ENCODE results near the gene C6orf120.

The C6orf120 gene

GRCh38 chr6:169725125-169726048, 23.5 kb downstream of the C6orf120 start:
- peak in 1 of 2 donors; percentile 10 for DNase-seq (ENCODE audit: low read depth in 2 of 2)

DNA sequence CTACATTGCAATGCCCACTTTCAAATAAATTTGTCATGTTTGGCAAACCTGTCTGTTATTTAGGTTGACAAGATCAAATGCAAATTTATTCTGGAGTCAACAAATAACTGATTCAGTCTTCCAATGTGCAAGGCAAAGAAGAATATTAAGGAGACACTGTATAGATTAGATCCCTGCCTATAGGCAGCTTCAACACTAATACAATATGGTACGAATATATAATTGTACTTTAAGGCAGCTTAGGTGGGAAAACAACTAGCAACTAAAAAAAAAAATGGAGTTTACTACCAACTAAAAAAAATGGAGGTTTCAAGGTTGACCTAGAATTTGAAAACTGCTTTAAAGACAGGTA, 24.1 kb downstream of the C6orf120 start:
- no peak for DNase-seq (ENCODE audit: low read depth in 2 of 2)

DNA sequence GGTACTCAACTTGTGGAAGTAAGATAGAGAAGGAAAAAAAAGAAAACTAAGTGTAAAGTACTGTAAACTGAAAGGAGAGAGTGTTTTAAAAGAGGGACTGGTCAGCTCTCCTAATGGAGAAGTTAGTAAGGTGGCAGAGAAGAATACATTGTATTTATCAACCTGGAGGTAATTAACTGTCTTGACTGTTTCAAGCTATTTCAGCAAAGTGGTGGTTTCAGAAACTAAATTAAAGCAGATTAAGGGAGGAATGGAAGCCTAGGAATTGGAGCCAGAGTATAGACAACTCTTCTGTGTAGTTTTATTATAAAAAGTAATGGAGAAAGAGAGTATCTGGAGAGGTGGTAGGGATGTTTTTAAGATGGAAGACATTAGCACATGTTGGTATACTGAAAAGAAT, 25.0 kb downstream of the C6orf120 start:
- DNase-seq (ENCODE audit: low read depth in 2 of 2), result no peak

GRCh38 chr6:169729961-169730360, 28.0 kb downstream of the C6orf120 start:
- DNase-seq (ENCODE audit: low read depth in 2 of 2), result no peak

GRCh38 chr6:169738204-169738975, 36.5 kb downstream of the C6orf120 start:
- DNase-seq (ENCODE audit: low read depth in 2 of 2), result no peak

DNA sequence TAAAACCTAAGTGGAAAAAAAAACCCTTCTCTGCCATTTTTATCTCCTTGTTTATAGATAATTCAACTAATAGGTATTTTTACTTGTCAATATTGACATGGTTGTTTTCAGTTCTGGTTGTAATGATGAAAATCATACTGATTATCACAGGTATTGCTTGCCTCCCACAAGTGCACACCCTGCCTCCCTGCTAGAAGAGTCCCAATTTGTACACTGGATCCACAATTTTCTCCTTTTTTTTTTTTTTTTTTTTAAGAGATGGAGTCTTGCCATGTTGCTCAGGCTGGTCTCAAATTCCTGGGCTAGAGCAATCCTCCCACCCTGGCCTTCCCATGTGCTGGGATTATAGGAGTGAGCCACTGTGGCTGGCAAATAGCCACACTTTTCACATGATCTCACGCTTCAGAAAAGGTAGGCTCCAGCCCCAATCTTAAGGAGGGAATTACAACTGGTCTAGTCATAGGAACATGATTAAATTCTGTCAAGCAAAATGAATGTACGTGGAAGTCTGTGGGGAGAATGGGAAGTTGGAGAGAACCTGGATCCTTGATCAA, 37.1 kb downstream of the C6orf120 start:
- no peak for DNase-seq (ENCODE audit: low read depth in 2 of 2)

DNA sequence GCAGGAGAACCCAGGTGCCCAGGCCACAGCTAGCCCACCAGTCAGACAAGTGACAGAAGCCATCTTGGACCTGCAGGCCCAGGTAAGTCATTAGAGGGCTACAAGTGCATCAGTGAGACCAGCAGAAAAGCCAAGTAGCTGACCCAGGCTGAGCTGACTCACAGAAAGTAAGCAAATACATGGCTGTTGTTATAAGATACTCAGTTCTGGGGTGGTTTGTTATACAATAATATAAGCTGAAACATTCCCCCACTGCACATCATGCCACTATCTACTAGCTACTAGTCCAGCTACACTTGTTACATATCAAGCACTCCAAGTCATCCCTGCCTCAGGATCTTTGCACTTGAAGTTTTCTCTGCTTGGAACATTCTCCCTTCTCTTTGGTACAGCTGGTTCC, 39.4 kb downstream of the C6orf120 start:
- no peak for DNase-seq (ENCODE audit: low read depth in 2 of 2)

DNA sequence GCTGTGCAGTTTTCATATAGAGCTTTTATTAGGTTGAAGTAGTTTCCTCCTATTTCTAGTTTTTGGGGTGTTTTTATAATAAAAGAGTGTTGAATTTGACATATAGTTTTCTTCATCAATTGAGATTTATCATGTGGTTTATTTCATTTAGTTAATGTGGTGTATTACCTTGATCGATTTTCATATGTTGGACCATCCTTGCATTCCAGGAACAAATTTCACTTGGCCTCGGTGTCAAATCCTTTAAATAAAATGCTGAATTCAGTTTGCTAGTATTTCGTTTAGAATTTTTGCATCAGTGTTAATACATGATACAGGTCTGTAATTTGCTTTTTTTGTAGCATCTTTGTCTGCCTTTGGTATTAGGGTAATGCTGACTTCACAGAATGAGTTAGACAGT, 43.5 kb downstream of the C6orf120 start:
- no peak for DNase-seq (ENCODE audit: low read depth in 2 of 2)

GRCh38 chr6:169746556-169746955, 44.6 kb downstream of the C6orf120 start:
- DNase-seq (ENCODE audit: low read depth in 2 of 2), result no peak

DNA sequence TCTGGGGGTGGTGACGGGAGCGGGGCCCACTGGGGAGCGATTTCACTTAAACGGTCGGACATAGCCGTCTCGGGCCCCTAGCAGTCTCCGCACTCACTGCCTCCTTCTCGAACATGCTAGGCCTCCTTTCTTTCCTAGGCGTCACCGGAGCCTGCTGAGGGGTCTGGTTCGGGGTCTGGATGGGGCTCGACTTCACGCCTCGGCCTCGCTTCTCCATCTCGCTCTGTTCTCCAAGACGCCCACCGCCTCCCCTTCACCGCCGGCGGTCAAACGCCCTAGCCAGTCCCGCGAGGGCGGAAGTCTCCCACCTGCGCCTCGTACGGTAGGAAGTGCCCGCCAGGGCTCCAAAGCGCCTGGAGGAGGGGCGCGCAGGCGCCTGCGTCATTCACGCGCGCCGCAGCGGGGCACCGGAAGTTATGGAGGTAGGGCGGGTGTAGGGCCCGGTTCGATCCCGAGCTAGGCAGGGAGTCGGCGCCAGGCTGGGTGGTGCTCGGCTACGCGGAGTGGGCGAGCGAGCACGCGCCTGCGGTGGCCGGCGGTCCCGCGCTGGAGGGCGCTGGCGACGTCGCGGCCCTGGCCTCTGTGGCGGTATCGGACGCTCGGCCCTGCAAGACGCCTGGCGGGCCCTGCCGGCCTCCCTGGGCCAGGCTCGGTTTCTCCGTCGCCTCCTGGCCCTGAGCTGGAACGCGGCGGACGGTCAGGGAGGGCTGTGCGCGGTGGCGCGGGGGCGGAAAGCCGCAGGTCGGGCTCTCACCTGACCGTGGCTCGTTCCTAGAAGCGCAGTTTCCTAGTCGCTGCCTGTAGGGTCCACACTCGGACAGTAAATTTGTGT, 49.5 kb downstream of the C6orf120 start, which contains the start of the genes DYNLT2 and ERMARD:
TSS of gene DYNLT2 (minus strand) at position 331 of the 832 bp plus-strand sequence. CDS start at position 217, 114 bp downstream.
TSS of gene ERMARD (plus strand) at position 381 of the 832 bp plus-strand sequence. CDS start at position 417, 36 bp downstream.
- peak; percentile 90 for DNase-seq (ENCODE audit: low read depth in 2 of 2)

DNA sequence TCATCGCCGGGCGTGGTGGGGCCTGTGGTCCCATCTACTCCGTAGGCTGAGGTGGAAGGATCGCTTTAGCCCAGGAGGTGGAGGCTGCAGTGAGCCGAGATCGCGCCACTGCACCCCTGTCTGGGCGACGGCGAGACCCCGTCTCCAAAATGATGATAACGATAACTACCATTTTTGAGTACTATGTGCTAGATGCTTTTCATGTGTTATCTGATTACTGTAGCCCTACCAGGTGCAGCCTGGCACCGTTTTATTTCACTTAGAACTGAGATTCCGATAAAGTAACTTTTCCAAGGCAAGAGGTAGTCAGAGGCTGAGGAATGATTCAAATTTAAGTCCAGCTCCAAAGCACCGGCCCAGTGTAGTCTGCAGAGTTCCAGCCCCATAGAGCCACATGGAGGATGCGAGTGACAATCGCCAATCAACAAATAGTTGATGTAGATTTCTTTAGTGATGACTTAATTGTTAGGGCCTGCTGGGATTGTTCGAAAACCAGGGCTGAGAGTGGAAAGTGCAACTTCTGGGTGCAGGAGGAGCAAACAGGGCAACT, 50.2 kb downstream of the C6orf120 start:
- DNase-seq (ENCODE audit: low read depth in 2 of 2), result peak in 1 of 2 donors; percentile 5

Measured in stimulated activated CD4-positive, alpha-beta T cell treated with anti-CD3 and anti-CD28 coated beads, Interleukin-1b, Interleukin-23, amount 100 ng/mL, for 4 hours (primary cell).